ENCODE measurements around the gene CDH8. TPM values are rescaled to one million over a fixed set of nuclear protein-coding genes. Genes with fewer than 3 reads are reported as not detected.
A peak's percentile ranks its signal among the peaks of the same experiment; 100 is the strongest.

Gene CDH8
- total RNA-seq, 1 experiment from 2014 or later = 50.5 TPM

GRCh38 chr16:61998460-61998859 is 37.8 kb downstream of the CDH8 start:
- Histone ChIP-seq H3K9me3 (ENCODE audit: low read depth, low read length, poor library complexity, severe bottlenecking) (no peaks in the 10 kb centered on the region), H3K36me3 (ENCODE audit: insufficient read depth, low read length, poor library complexity, severe bottlenecking) (no peaks in the 10 kb centered on the region), H3K27ac (ENCODE audit: low read depth, low read length, poor library complexity, severe bottlenecking) (no peak overlapping the region), H3K27me3 (replicated peaks; ENCODE audit: insufficient read depth, low read depth, low read length, poor library complexity) (no peaks in the 10 kb centered on the region), H3K4me1 (ENCODE audit: insufficient read depth, low read length, poor library complexity, severe bottlenecking) (peaks cover 1% of the 10 kb centered on the region), H3K4me3 (ENCODE audit: low read depth, low read length, poor library complexity, severe bottlenecking) (no peak overlapping the region)
- BruUV-seq (replicated peaks) = no TSS peak
- CTCF ChIA-PET = no interaction called here
- POLR2A ChIA-PET (ENCODE audit: low non-redundant PET) = interaction anchor here (0.6 kb wide), 1 partner anchor 16 kb away, joined by 8 read pairs; no protein-coding TSS in a partner anchor
- TF ChIP-seq CTCF (conservative IDR thresholded peaks at IDR 0.05; ENCODE audit: low read depth, low read length) (no peak), EZH2 (IDR thresholded peaks at IDR 0.05; ENCODE audit: borderline replicate concordance, low read depth, low read length, poor library complexity, severe bottlenecking) (no peak)
- DNase-seq (ENCODE audit: low spot score) = no peak
- intact Hi-C loops (cut with micrococcal nuclease; ENCODE audit: unreplicated experiment) = no loop called here

- Histone ChIP-seq H3K4me3 (ENCODE audit: low read depth, low read length, poor library complexity, severe bottlenecking) (no peak overlapping the region), H3K36me3 (ENCODE audit: insufficient read depth, low read length, poor library complexity, severe bottlenecking) (no peaks in the 10 kb centered on the region), H3K27ac (ENCODE audit: low read depth, low read length, poor library complexity, severe bottlenecking) (no peak overlapping the region), H3K4me1 (ENCODE audit: insufficient read depth, low read length, poor library complexity, severe bottlenecking) (peaks cover 15% of the 10 kb centered on the region), H3K27me3 (replicated peaks; ENCODE audit: insufficient read depth, low read depth, low read length, poor library complexity) (no peaks in the 10 kb centered on the region), H3K9me3 (ENCODE audit: low read depth, low read length, poor library complexity, severe bottlenecking) (no peaks in the 10 kb centered on the region)
- ChIA-PET CTCF (no interaction called here), POLR2A (ENCODE audit: low non-redundant PET) (no interaction called here)
- intact Hi-C loops (cut with micrococcal nuclease; ENCODE audit: unreplicated experiment) = no loop called here
- BruUV-seq (replicated peaks) = no TSS peak
- TF ChIP-seq EZH2 (IDR thresholded peaks at IDR 0.05; ENCODE audit: borderline replicate concordance, low read depth, low read length, poor library complexity, severe bottlenecking) = no peak
- no peak for TF ChIP-seq CTCF (conservative IDR thresholded peaks at IDR 0.05; ENCODE audit: low read depth, low read length)
- DNase-seq (ENCODE audit: low spot score) = peak; percentile 52
Measured at GRCh38 chr16:61993108-61993507, 43.1 kb downstream of the CDH8 start.

GRCh38 chr16:61987474-61988012 is 48.7 kb downstream of the CDH8 start:
- CTCF ChIA-PET = no interaction called here
- no TSS peak for BruUV-seq (replicated peaks)

More at GRCh38 chr16:61987474-61988012, 48.7 kb downstream of the CDH8 start:
- no peaks in the 10 kb centered on the region for H3K36me3 ChIP-seq (ENCODE audit: insufficient read depth, low read length, poor library complexity, severe bottlenecking)
- H3K27me3 ChIP-seq (replicated peaks; ENCODE audit: insufficient read depth, low read depth, low read length, poor library complexity) = no peaks in the 10 kb centered on the region
- intact Hi-C loops (cut with micrococcal nuclease; ENCODE audit: unreplicated experiment) = no loop called here
- no peak for DNase-seq (ENCODE audit: low spot score)
- H3K9me3 ChIP-seq (ENCODE audit: low read depth, low read length, poor library complexity, severe bottlenecking) = no peaks in the 10 kb centered on the region
- H3K4me3 ChIP-seq (ENCODE audit: low read depth, low read length, poor library complexity, severe bottlenecking) = no peak overlapping the region
- POLR2A ChIA-PET (ENCODE audit: low non-redundant PET) = no interaction called here
- H3K4me1 ChIP-seq (ENCODE audit: insufficient read depth, low read length, poor library complexity, severe bottlenecking) = peaks cover 10% of the 10 kb centered on the region
- H3K27ac ChIP-seq (ENCODE audit: low read depth, low read length, poor library complexity, severe bottlenecking) = no peak overlapping the region
- no peak for TF ChIP-seq EZH2 (IDR thresholded peaks at IDR 0.05; ENCODE audit: borderline replicate concordance, low read depth, low read length, poor library complexity, severe bottlenecking)
- TF ChIP-seq CTCF (conservative IDR thresholded peaks at IDR 0.05; ENCODE audit: low read depth, low read length) = no peak

Data from A673 (cell line).